NCI-H1048 (cell line): Measurements from ENCODE around the gene FOXL3.
"Not testable (repeated sequence)": the region's sequence is repeated elsewhere in the genome, so short reads cannot be mapped to it uniquely, and the experiment has no call there.

Experiments used
- DNase-seq: peaks from one replicate; lab custom pipeline; 2025; lab: John Stamatoyannopoulos, UW

The FOXL3 gene

DNA sequence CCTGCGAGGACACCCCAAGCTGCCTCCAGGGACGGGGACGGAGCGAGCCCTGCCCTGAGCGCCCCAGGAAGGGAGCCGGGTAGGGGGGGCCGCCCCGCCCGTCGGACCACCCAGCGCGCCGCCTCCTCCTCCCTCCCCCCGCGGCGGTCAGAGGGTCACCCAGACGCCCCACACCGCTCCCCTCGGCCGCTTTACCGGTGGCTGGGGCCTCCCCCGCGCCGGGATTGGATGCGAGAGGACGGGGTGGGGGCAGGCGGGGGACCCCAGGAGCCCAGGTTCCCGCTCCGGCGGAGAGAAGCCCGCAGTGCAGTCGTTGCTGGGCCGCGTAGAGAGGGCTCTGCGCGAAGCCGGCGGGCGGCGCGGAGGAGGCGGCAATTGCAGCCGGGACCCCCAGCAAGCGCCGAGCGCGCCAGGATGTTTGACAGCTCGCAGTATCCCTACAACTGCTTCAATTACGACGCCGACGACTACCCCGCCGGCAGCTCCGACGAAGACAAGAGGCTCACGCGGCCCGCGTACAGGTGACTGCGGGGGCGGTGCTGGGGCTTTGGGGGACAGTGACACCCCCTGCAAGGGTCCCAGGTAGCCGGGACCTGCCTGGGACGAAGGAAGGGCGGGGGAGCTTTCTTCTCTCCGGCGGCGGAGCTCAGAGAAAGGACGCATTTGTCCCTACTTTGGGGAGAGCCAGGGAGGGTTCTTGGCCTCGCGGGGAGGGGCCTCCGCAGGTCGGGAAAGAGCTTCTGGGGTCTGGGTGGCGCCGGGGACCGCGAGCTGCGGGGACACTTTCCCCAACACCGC lies at the start of gene FOXL3:
Gene FOXL3, plus strand, starts transcription at position 415 of the 798 bp plus-strand sequence. Its CDS starts 0 bp downstream, at position 415.
- no peak for DNase-seq

GRCh38 chr7:240887-241421 lies 49.0 kb upstream of the FOXL3 start:
- no peak for DNase-seq

DNA sequence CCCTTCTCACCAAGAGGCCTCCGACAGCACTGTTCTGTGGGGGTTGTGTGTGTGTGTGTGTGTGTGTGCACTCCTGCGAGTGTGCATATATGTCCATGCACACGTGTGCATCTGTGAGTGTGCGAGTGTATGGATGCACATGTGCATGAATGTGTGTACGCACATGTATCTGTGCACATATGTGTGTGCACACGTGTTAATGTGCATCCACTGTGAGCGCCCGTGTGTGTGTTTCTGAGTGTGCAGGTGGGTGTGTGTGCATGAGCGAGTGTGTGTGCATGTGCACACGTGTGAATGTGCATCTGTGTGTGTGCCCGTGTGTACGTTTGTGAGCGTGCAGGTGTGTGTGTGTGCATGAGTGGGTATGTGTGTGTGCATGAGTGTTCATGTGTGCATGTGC lies 48.5 kb upstream of the FOXL3 start:
- no peak for DNase-seq

- DNase-seq = not testable (repeated sequence)
Observed at GRCh38 chr7:242826-243579, 47.0 kb upstream of the FOXL3 start.

DNA sequence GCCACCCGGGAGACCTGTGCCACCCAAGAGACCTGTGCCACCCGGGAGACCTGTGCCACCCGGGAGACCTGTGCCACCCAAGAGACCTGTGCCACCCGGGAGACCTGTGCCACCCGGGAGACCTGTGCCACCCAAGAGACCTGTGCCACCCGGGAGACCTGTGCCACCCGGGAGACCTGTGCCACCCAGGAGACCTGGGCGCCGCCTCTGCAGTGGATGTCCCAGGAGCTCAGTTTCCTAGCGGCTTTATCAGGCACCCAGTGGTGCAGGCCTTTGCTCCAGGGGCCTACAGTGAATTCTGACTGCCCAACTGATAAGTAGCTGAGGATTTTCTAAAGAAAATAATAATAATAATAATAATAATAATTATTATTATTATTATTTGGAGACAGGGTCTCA lies 46.4 kb upstream of the FOXL3 start:
- not testable (repeated sequence) for DNase-seq

- DNase-seq = no peak
Observed at GRCh38 chr7:244974-245373, 45.0 kb upstream of the FOXL3 start.

DNA sequence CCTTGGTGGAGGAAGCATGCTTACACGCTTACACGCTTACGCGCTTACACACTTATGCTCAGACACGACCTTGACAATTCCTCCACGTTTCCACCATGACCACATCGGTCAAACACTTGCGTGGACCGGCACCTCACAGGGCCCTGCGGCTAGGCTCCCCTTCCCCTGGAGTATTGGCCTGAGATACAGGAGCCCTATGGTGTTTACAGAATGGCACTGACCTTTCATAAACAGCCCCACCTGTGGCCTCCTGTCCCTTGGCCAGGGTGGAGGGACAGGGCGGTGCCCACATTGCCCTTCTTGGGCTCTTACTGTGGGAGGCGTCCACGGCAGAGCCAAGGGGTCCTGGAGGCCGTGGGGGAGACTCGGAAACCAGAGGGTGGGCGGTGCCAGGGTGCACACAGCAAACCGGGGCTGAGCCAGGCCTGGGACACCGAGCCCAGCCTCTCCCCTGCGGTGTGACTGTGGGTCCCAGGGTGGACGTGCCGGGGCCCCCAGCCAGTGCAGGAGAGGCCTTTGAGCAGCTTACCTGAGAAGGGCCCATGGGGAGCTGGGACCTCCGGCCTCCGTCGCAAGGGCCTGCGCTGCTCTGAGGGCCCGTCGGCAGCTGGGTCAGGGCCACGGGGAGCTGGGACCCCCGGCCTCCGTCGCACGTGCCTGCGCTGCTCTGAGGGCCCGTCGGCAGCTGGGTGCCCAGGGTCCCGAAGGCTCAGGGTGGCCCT lies 44.2 kb upstream of the FOXL3 start:
- no peak for DNase-seq

DNA sequence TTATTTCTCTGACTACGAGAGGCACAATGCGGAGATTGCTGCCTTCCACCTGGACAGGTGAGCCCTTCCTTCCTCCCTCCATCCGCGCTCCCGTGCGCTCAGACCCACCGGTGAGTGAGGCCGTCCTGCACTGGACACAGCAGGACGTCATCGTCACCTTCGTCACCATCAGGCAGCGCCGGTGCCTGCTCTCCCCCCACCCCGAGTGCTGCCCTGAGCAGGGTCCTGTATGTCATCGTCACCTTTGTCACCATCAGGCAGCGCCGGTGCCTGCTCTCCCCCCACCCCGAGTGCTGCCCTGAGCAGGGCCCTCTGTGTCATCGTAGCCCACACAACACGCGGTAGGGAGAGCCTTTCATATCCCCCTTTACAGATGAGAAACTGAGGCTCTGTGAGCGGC lies 43.5 kb upstream of the FOXL3 start:
- DNase-seq = no peak

- no peak for DNase-seq
Observed at GRCh38 chr7:247181-247580, 42.8 kb upstream of the FOXL3 start.

DNA sequence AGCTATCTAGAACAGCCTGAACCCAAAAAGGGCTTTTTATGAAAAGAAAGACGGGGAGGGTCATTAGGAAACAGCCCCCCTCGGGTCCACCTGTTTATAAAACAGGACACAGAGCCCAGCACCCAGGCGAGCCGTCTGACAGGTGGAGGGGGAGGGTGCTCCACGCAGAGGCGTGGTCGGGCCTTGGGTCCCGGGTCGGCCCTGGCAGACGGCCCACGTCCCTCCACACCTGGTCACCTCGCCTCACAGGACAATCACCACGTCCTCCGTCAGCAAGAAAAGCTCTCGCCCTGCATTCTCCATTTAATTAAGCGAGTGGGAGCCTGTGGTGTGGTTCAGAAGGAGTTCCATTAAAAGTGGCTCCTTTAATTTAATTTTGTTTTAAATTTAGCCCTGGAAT lies 42.3 kb upstream of the FOXL3 start:
- DNase-seq = no peak

- DNase-seq = no peak
Observed at GRCh38 chr7:248732-249435, 41.1 kb upstream of the FOXL3 start.

DNA sequence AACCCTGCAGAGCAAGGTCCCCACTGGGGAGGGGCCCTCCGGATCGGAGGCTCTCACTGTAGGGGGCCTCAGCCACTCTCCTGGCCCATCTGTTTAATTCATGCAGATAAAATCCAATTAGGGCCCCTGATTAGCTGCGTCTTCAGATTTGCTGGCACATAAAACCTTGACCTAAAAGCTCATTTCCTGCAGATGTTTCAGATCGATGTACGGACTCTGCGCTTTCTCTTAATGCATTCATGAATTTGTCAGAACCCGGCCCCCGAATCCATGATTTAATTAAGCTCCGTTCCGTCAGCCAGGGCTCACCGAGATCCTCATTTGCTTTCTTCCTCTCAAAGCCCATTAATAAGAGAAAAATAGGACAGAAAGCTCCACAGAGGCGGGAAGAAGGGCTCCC lies 40.0 kb upstream of the FOXL3 start:
- DNase-seq = no peak

DNA sequence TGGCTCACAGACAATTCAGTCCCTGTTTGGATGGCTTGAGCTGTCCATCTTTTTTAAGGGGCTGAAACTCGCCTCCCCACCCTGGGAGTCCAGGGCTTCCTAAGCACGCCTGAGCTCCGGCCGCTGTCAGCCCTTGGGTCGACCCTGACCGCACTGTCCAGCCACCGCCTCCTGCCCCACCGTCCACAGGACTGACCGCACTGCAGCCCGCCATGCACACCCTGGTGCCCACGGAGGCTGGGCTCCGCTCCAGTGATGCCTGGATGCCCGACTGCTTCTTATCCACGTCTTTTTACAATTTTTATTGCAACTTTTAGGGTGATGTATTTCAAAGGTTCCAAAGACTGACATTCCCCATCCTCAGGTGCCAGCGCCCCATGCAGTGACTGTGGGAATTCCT lies 39.4 kb upstream of the FOXL3 start:
- no peak for DNase-seq

- no peak for DNase-seq
Observed at GRCh38 chr7:251005-251404, 39.0 kb upstream of the FOXL3 start.

- no peak for DNase-seq
Observed at GRCh38 chr7:251446-252175, 38.4 kb upstream of the FOXL3 start.

DNA sequence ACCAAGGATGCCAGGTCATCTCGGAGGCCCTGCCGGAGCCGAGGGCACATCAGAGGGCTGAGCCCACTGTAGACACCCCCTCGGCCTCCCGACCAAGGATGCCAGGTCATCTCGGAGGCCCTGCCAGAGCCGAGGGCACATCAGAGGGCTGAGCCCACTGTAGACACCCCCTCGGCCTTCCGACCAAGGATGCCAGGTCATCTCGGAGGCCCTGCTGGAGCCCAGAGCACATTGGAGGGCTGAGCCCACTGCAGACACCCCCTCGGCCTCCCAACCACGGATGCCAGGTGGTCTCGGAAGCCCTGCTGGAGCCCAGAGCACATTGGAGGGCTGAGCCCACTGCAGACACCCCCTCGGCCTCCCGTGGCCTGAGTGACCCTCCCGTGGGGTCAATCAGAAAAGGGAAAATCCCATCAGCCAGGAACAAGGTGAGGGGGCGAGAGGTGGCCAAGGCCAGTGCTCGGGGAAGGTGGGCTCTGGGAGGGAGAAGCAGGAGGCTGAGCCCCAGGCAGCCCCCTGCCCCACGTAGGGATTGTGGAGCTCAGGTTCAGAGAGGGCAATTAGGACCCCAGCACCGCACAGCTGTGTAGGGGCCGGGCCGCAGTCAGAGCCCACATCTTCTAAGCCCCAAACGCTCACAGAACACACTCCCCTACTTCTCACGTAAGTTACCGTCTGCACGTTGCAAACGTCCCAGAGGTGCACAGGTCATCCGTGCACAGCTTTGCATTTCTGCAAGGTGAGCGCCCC lies 37.6 kb upstream of the FOXL3 start:
- DNase-seq = no peak

GRCh38 chr7:252981-253380 lies 37.0 kb upstream of the FOXL3 start:
- DNase-seq = no peak

DNA sequence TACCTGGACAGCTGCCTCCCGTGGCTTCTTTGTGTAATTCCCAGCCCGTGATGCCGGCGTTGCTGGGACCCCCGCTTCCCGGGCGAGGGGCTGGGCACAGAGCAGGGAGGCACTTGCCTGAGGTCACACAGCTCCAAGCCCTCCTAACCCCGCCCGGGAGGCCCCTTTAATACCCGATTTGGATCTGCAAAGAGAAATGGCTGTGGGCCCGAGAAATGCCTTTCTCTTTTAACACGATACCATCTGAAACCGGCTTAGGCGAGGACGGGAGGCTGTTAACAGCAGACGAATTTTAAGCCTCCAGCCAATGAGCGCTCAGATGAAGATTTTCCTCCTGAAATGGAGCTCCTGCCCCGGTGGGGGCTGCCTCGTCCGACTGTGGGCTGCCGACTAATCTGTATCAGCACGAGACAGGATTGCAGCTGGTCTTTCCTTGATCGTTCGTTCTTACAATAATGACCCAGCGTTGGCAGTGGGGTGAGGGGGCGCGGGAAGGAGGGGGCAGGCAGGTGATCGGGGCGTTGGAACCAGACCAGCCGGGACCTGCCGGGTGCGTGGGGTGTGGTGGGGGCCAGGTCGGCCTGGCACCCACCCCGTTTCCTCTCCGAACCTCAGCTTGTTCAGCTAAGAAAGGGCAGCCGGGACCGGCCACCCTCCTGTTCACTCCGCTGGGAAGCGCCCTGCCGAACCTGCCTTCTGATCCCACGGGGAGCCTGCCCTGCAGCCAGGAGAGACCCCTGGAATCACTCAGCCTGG lies 36.2 kb upstream of the FOXL3 start:
- DNase-seq = no peak

DNA sequence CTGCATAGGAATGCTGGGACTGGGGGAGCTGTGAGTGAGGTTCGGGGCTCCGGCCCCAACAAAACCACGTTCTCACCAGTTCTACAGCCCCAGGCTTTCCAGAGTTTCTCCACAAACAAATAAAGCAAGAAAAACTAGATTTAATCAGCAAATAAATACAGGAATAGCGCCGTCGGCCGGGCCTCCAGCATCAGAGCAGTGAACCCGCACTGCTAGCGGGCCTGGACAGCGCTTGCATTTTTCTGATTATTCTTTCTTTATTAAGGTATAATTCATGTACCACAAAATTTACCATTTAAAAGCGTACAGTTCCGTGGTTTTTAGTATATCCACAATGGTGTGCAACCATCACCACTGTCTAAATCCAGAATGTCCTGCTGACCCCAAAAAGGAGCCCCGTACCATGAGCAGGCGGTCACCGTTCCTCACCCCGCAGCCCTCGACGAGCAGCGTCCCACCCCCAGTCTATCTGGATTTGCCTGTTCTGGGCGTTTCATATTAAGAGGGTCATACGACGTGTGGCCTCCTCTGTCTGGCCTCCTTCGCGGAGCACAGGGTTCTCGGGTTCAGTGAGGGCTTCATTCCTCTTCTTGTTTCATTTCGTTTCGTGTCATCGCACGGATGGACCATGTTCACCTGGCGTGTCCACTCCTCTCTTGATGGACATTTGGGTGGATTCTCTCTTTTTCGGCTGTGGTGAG lies 35.5 kb upstream of the FOXL3 start:
- no peak for DNase-seq
